Uterus (tissue), 2 donors: Measurements from ENCODE around the gene SERAC1.

Experiments used
- POLR2A ChIP-seq, 2 donors: fragments of 450-650 bp; IDR thresholded peaks; one replicate each; pipeline ENCODE4 v1.6.1; 2016; ENCODE audit warnings: antibody characterized with exemption in 2 of 2, mild to moderate bottlenecking in 1 of 2, moderate library complexity in 1 of 2
- TF ChIP-seq, protein P1 (sequence below), 4 experiments: fragments of 200-600 bp in 2 of 4; fragments of 450-650 bp in 2 of 4; sonication (generic) in 2 of 4; IDR thresholded peaks; one replicate each; pipeline ENCODE4 v1.5.1; 2016 to 2019; ENCODE audit warnings: antibody characterized with exemption in 4 of 4, mild to moderate bottlenecking in 2 of 4, moderate library complexity in 1 of 4

DNA sequence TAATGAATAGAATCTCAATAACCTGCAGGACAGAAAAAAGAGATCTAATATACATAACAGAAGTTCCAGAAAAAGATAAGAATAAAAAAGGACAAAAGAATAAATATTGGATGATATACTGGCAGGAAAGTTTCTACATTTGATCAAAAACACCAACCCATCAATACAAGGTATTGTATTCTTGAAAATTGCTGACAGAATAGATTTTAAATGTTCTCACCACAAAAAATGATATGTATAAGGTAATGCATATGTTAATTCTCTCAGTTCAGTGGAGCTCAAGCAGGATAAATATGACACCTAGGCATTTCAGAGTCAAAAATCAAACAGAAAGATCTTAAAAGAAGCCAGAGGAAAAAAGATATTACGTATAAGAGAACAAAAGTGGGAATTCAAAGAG lies 43.8 kb downstream of the SERAC1 start:
- TF ChIP-seq, protein P1, sequence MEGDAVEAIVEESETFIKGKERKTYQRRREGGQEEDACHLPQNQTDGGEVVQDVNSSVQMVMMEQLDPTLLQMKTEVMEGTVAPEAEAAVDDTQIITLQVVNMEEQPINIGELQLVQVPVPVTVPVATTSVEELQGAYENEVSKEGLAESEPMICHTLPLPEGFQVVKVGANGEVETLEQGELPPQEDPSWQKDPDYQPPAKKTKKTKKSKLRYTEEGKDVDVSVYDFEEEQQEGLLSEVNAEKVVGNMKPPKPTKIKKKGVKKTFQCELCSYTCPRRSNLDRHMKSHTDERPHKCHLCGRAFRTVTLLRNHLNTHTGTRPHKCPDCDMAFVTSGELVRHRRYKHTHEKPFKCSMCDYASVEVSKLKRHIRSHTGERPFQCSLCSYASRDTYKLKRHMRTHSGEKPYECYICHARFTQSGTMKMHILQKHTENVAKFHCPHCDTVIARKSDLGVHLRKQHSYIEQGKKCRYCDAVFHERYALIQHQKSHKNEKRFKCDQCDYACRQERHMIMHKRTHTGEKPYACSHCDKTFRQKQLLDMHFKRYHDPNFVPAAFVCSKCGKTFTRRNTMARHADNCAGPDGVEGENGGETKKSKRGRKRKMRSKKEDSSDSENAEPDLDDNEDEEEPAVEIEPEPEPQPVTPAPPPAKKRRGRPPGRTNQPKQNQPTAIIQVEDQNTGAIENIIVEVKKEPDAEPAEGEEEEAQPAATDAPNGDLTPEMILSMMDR (IDR thresholded peaks at IDR 0.05) = no peak
- TF ChIP-seq POLR2A (IDR thresholded peaks at IDR 0.05) = no peak
